ENCODE results near the gene BAIAP2L2.
"Not testable (repeated sequence)": the region's sequence is repeated elsewhere in the genome, so short reads cannot be mapped to it uniquely, and the experiment has no call there.

The BAIAP2L2 gene

GRCh38 chr22:38110008-38110862 is at the start of gene BAIAP2L2:
Gene BAIAP2L2 (minus strand): TSS chr22:38110684. CDS start chr22:38110525, 159 bp downstream.
- peak; percentile 91 for DNase-seq (ENCODE audit: low spot score)

- DNase-seq (ENCODE audit: low spot score) = no peak
Observed at GRCh38 chr22:38155703-38156102, 45.2 kb upstream of the BAIAP2L2 start.

- DNase-seq (ENCODE audit: low spot score) = not testable (repeated sequence)
Observed at GRCh38 chr22:38154563-38154915, 44.1 kb upstream of the BAIAP2L2 start.

GRCh38 chr22:38153821-38154562 is 43.5 kb upstream of the BAIAP2L2 start:
- DNase-seq (ENCODE audit: low spot score) = no peak

DNA sequence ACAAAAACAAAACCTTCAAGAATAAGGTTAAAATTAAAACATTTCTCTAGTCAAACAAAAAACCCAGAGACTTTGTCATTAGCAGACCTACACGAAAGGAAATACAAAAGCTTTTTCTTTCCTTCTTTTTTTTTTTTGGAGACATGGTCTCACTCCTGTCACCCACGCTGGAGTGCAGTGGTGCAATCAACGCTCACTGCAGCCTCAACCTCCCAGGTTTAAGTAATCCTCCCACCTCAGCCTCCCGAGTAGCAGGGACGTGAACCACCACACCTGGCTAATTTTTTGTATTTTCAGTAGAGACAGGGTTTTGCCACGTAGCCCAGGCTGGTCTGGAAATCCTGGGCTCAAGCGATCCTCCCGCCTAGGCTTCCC is 40.6 kb upstream of the BAIAP2L2 start:
- DNase-seq (ENCODE audit: low spot score) = no peak

GRCh38 chr22:38148245-38148644 is 37.8 kb upstream of the BAIAP2L2 start:
- peak; percentile 81 for DNase-seq (ENCODE audit: low spot score)

GRCh38 chr22:38146166-38146565 is 35.7 kb upstream of the BAIAP2L2 start:
- not testable (repeated sequence) for DNase-seq (ENCODE audit: low spot score)

DNA sequence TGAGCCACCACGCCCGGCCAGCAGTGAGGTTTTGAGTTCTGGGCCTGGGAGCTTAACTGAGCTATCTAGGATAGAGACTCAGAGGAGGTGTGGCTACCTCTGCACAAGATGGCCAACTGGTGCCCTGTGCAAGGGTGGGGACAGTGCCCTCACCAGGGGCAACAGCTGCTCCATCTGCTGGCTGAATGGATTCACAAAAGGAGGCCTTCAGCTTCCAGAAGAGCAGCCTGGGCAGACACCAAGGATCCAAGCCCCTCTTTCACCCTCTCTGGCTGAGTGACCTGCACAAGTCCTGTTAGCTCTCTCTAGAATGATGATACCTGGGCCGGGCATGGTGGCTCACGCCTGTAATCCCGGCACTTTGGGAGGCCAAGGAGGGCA is 33.5 kb upstream of the BAIAP2L2 start:
- DNase-seq (ENCODE audit: low spot score) = peak; percentile 15

DNA sequence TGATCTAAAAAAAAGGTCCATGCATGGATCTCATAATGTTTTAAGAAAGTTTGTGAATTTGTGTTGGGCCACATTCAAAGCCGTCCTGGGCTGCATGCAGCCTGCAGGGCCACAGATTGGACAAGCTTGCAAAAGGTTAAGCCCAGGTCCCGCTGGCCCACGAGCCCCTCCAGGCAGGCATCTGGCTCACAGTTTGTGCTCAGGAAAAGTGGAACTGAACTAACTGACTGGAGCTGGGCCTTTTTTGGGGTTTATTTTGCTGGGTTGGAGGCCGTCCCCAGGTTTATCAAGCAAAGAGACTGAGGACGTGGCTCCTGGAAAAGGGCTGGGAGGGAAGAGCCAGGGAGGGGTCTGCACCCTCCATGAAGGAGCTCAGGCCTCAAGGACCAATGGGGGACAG is 32.1 kb upstream of the BAIAP2L2 start:
- DNase-seq (ENCODE audit: low spot score) = no peak

DNA sequence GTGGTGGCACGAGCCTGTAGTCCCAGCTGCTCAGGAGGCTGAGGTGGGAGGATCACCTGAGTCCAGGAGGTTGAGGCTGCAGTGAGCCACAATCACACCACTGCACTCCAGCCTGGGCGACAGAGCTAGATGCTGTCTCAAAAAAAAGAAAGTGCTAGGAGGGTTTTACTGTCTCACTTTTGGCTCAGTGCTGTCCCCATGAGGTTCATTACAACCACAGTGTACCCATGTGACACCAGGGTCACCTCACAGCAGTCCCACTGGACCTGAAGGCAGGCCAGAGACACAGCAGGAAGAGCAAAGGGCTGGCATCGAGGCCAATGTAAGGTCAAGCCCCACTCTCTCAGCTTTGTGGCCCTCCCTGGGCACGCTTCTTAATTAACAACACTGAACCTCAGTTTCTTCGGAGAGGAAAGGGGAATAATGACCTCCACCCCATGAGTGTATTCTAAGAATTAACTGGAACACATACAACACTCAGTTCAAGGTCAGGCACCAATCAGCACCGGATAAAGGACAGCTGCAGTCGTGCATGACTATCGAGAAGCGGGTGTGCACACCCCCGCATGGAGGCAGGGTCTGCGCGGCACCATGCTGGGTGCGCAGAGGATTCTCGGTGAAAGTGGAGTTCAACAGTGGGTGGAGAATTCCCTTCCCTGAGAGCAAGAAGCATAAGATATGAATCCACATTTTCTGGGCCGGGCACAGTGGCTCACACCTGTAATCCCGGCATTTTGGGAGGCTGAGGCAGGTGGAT is 30.9 kb upstream of the BAIAP2L2 start:
- DNase-seq (ENCODE audit: low spot score) = no peak

GRCh38 chr22:38139901-38140300 is 29.4 kb upstream of the BAIAP2L2 start:
- DNase-seq (ENCODE audit: low spot score) = no peak

DNA sequence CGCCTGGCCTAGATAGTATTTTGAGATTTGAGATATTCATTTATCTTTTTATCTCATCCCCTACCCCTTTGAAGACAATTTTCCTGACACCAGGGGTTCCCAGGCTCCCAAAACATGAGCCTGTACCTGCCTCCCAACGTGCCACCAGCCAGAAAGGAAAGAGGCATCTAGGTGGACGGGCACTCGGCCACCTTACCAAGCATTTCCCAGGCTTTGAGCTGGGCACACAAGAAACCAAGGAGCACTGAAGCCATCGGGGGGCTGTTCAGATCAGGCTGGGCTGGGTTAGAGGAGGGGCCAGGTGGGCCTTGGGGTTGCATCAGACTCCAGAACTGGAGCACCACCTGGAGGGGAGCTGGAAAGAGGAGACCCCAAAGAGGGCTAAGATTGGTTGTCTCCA is 28.5 kb upstream of the BAIAP2L2 start:
- DNase-seq (ENCODE audit: low spot score) = no peak

DNA sequence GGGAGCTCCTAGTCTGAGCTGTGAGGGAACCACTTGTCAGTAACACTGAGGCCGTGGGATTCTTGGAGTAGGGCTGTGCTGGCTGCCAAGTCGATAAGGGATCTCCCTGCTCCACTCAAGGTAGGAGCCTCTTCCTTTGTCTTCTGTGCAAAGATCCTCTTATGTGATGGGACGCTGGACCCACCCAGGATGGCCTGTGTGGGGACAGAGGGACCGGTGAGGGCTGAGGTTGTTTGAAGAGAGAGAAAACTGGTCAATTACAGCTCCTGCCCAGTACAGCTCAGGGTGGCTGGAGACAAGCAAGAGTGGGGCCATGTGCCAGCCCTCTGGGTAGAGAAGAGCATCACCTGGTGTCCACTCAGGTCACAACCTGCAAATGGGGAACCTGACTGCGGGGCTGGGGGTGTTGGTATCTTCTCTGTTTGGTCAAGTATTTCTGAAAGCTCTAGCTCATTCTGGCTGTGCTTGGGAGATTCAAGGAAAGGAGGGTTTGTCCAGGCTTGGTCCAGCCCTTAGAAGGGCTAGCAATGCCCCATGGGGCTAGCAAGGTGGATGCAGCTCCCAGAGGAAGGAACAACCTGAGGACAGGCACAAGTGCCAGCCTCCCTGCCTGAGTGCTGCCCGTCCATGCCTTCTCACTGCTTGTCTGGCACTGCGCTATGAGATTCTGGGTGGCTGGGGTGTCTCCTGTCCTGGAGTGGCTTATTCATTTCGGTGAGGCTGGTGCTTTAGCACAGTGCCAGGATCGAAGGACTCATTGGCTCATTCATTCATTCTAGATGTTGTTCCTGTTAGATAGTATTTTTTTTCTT is 27.6 kb upstream of the BAIAP2L2 start:
- DNase-seq (ENCODE audit: low spot score) = no peak

DNA sequence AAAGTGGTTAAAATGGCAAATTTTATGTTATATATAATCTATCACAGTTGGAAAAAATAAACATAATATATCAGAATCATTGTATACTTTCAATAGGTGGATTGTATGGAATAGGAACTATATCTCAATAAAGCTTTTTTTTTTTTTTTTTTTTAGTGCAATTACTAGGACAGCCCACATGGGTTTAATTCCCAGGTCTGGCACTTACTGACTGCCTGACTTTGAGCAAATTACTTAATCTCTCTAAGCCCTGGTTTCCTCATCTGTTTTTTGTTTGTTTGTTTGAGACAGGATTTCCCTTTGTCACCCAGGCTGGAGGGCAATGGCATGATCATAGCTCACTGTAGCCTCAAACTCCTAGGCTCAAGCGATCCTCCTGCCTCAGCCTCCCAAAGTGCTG is 26.1 kb upstream of the BAIAP2L2 start:
- DNase-seq (ENCODE audit: low spot score) = no peak

- peak; percentile 87 for DNase-seq (ENCODE audit: low spot score)
Observed at GRCh38 chr22:38135133-38135706, 24.7 kb upstream of the BAIAP2L2 start.

GRCh38 chr22:38133331-38133730 is 22.8 kb upstream of the BAIAP2L2 start:
- DNase-seq (ENCODE audit: low spot score) = no peak

- DNase-seq (ENCODE audit: low spot score) = no peak
Observed at GRCh38 chr22:38132794-38133193, 22.3 kb upstream of the BAIAP2L2 start.

DNA sequence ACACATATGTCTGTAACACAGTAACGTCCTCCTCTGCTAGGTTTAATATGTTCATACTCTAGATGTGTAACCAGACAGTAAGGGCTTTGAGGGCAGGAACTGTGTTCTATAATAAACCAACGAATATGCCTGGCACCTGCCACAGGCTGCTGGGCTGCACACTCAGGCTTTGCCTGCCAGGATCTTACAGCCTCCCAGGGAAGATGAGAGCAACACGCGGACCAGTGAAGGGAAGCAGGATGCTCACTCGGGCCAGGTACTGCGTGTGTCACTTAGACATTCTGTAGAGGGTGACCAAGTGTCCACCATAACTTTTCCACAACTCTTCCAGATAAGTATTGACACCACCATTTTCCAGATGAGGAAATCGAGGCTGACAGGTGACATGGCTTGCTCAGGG is 21.7 kb upstream of the BAIAP2L2 start:
- DNase-seq (ENCODE audit: low spot score) = no peak

DNA sequence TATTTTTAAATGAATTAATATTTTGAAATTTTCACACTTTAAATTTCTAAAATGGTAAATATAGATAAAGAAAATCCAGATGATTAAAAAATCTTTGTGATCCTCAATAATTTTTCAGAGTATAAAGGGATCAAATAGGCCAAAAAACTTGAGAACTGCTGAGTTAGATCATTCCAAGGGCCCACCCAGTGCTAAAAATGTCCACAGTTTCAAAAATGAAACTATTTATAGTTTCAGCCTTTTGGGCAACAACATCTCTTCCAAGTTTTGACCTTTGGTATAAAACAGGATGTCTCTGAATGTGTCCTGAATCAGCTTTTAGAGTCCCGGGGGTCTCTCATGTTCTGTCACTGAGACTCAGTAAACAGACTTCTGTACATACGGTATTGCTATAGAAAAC is 20.9 kb upstream of the BAIAP2L2 start:
- no peak for DNase-seq (ENCODE audit: low spot score)

DNA sequence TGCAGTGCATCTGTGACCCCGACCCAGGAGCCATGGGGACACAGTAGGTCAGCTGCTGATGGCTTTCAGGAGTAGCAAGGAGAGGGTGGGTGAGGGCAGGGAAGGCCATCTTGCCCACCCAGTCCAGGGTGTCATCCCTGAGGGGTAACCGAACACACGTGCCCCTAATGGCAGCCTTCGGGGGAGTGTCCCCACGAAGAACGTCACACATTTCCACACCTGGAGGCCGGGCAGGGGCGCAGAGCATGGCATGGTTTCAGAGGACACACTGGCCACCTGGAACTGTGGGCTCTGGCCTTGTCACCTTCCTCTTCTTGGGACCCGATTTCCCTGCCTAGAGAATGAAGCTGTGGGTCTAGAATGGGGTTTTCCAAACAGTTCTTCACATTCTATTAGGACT is 19.4 kb upstream of the BAIAP2L2 start:
- no peak for DNase-seq (ENCODE audit: low spot score)

DNA sequence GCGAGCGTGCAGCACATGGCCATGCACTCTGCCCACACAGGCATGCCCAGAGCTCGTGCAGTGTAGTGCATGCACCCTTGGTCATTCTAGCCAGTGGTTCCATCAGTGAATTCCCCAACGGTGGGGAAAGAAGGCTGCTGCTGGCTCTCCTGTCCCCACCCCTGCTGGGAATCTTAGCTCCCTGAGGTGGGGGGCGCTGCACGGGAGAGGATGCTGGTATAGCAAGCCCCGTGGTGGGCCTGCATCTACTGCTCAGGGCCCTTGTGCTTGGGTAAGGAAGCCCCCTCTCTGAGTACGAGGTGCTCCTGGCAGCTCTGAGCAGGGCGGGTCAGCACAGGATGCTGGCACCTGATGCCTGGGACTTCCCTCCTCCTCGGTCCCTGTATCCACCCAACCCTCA is 18.5 kb upstream of the BAIAP2L2 start:
- no peak for DNase-seq (ENCODE audit: low spot score)

GRCh38 chr22:38127869-38128268 is 17.4 kb upstream of the BAIAP2L2 start:
- no peak for DNase-seq (ENCODE audit: low spot score)
